Keratinocyte (primary cell): ENCODE measurements around the gene SOWAHA.

Experiments
- CTCF ChIP-seq, 3 experiments: IDR thresholded peaks in 1 of 3; conservative IDR thresholded peaks in 1 of 3; optimal IDR thresholded peaks in 1 of 3; 2 replicates in 2 of 3; 3 replicates in 1 of 3; pipeline versions ENCODE3 to v1.5.1; 2011; ENCODE audit warnings: low read length in 3 of 3, mild to moderate bottlenecking in 3 of 3, moderate library complexity in 2 of 3, control low read depth in 1 of 3, inconsistent platforms in 1 of 3; ENCODE audit not compliant: insufficient read depth in 2 of 3; ENCODE audit errors: extremely low read depth in 1 of 3
- EZH2 ChIP-seq: IDR thresholded peaks from one replicate; pipeline ENCODE4 v1.6.1; 2012; ENCODE audit warnings: inconsistent platforms, mild to moderate bottlenecking, low read length, moderate library complexity

GRCh38 chr5:132779961-132780360, 33.1 kb upstream of the SOWAHA start:
- TF ChIP-seq CTCF (optimal IDR thresholded peaks at IDR 0.05 in 1 of 3, IDR thresholded peaks at IDR 0.05 in 1 of 3, conservative IDR thresholded peaks at IDR 0.05 in 1 of 3; ENCODE audit: extremely low read depth in 1 of 3, insufficient read depth in 2 of 3, low read length in 3 of 3) (no peak), EZH2 (no peak)
